Astrocyte (in vitro differentiated cells and primary cell): ENCODE data around the gene PLSCR3. TPM values are rescaled to one million over a fixed set of nuclear protein-coding genes. Genes with fewer than 3 reads are reported as not detected.

Experiments used
- DNase-seq: peaks from one replicate; pipeline ENCODE4 v3.0.0-alpha.2; 2010; ENCODE audit warnings: low read depth
- FAIRE-seq: peaks from 2 replicates; lab custom pipeline; 2011; peaks lifted over from hg19 to GRCh38; lab: Jason Lieb, UNC
- H2AFZ ChIP-seq: 2 replicates; pipeline ENCODE4 v1.6.0; 2012; ENCODE audit warnings: low read depth, low read length, inconsistent platforms
- H3K27ac ChIP-seq: 2 replicates; pipeline ENCODE4 v1.5.1; 2011; ENCODE audit warnings: low read depth, low read length, inconsistent platforms
- H3K27me3 ChIP-seq: 2 replicates; pipeline ENCODE4 v1.6.0; 2011; ENCODE audit warnings: low read length, inconsistent platforms; ENCODE audit not compliant: insufficient read depth
- H3K36me3 ChIP-seq: 2 replicates; pipeline ENCODE4 v1.5.1; 2011; ENCODE audit warnings: low read length, inconsistent platforms; ENCODE audit not compliant: insufficient read depth
- H3K4me1 ChIP-seq: 2 replicates; pipeline ENCODE4 v1.5.1; 2011; ENCODE audit warnings: low read length, inconsistent platforms; ENCODE audit not compliant: insufficient read depth
- H3K4me2 ChIP-seq: 2 replicates; pipeline ENCODE4 v1.6.0; 2012; ENCODE audit warnings: low read length, inconsistent platforms
- H3K4me3 ChIP-seq: 2 replicates; pipeline ENCODE4 v1.5.1; 2011; ENCODE audit warnings: low read depth, mild to moderate bottlenecking, low read length, inconsistent platforms; ENCODE audit not compliant: insufficient read depth
- H3K79me2 ChIP-seq: 2 replicates; pipeline ENCODE4 v1.6.0; 2012; ENCODE audit warnings: mild to moderate bottlenecking, low read length, inconsistent platforms; ENCODE audit not compliant: insufficient read depth
- H3K9ac ChIP-seq: 2 replicates; pipeline ENCODE4 v1.6.0; 2012; ENCODE audit warnings: mild to moderate bottlenecking, low read length, inconsistent platforms
- H3K9me3 ChIP-seq: 2 replicates; pipeline ENCODE4 v1.5.1; 2012; ENCODE audit warnings: low read depth, mild to moderate bottlenecking, low read length, inconsistent platforms; ENCODE audit not compliant: insufficient read depth
- H4K20me1 ChIP-seq: 2 replicates; pipeline ENCODE4 v1.6.0; 2012; ENCODE audit warnings: low read length, inconsistent platforms; ENCODE audit not compliant: insufficient read depth
- H3K27ac Mint-ChIP-seq: one replicate; pipeline ENCODE4 v1.8.0; 2021; ENCODE audit warnings: mild to moderate bottlenecking, mixed read lengths; ENCODE audit not compliant: unreplicated experiment
- H3K27me3 Mint-ChIP-seq: one replicate; pipeline ENCODE4 v1.8.0; 2021; ENCODE audit warnings: low read depth, mixed read lengths; ENCODE audit not compliant: unreplicated experiment
- H3K36me3 Mint-ChIP-seq: one replicate; pipeline ENCODE4 v1.8.0; 2021; ENCODE audit warnings: low read depth, mixed read lengths; ENCODE audit not compliant: unreplicated experiment
- H3K4me1 Mint-ChIP-seq: one replicate; pipeline ENCODE4 v1.8.0; 2021; ENCODE audit warnings: low read depth, mixed read lengths; ENCODE audit not compliant: unreplicated experiment
- H3K4me3 Mint-ChIP-seq: one replicate; pipeline ENCODE4 v1.8.0; 2021; ENCODE audit warnings: mild to moderate bottlenecking, moderate library complexity, mixed read lengths; ENCODE audit not compliant: unreplicated experiment
- H3K9me3 Mint-ChIP-seq: one replicate; pipeline ENCODE4 v1.8.0; 2021; ENCODE audit warnings: mild to moderate bottlenecking, mixed read lengths; ENCODE audit not compliant: unreplicated experiment
- CTCF ChIP-seq: IDR thresholded peaks from 2 replicates; pipeline ENCODE4 v1.5.1; 2011; ENCODE audit warnings: low read depth, mild to moderate bottlenecking, inconsistent platforms, low read length, moderate library complexity; ENCODE audit not compliant: insufficient read depth
- EZH2 ChIP-seq: IDR thresholded peaks from 2 replicates; pipeline ENCODE4 v1.6.1; 2012; ENCODE audit warnings: mild to moderate bottlenecking, low read length, inconsistent platforms; ENCODE audit not compliant: insufficient read depth
- total RNA-seq: library from RNA; stranded (reverse); gene quantifications from 2 replicates; pipeline ENCODE4 v1.2.1, GENCODE V29; 2021

Gene PLSCR3
- total RNA-seq, 1 donor from 2014 or later = 67.6 TPM

GRCh38 chr17:7346761-7347614, 47.3 kb downstream of the PLSCR3 start:
- H3K9ac ChIP-seq = no peak overlapping the region
- H3K79me2 ChIP-seq = peaks cover 7% of the 10 kb centered on the region
- H3K36me3 ChIP-seq = no peaks in the 10 kb centered on the region
- H3K27me3 ChIP-seq = no peaks in the 10 kb centered on the region
- H3K4me1 Mint-ChIP-seq = peaks cover 7% of the 10 kb centered on the region
- peaks cover 4% of the 10 kb centered on the region for H4K20me1 ChIP-seq
- no peak for TF ChIP-seq CTCF
- TF ChIP-seq EZH2 = no peak
- peaks cover 6% of the 10 kb centered on the region for H3K4me1 ChIP-seq
- DNase-seq = no peak
- no peak overlapping the region for H3K4me3 Mint-ChIP-seq
- H3K27me3 Mint-ChIP-seq = peaks cover 3% of the 10 kb centered on the region
- no peaks in the 10 kb centered on the region for H3K9me3 Mint-ChIP-seq
- H3K9me3 ChIP-seq = no peaks in the 10 kb centered on the region
- H3K27ac ChIP-seq = no peak overlapping the region
- no peak for FAIRE-seq
- H3K27ac Mint-ChIP-seq = no peak overlapping the region
- H3K36me3 Mint-ChIP-seq = no peaks in the 10 kb centered on the region
- H3K4me2 ChIP-seq = no peak overlapping the region
- no peak overlapping the region for H3K4me3 ChIP-seq
- H2AFZ ChIP-seq = no peak overlapping the region

DNA sequence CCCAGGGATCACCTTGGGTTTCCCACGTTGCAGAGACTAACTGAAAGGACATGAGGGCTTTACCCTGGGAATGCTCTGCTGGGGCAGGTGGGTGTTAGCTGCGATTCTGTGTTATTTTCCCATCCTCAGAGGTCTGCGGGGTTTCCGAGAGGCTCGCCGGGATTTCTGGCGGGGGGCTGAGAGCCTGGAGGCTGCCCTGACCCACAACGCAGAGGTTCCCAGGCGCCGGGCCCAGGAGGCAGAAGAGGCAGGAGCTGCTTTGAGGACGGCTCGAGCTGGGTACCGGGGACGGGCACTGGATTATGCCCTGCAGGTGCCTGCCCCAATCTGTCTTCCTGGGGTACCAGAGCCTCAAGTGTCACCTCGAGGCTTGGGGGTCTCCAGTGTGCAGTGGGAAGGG, 51.1 kb downstream of the PLSCR3 start:
- H3K27ac Mint-ChIP-seq = no peak overlapping the region
- FAIRE-seq = no peak

More for the DNA sequence above, 51.1 kb downstream of the PLSCR3 start:
- Mint-ChIP-seq H3K4me3 (no peak overlapping the region), H3K9me3 (no peaks in the 10 kb centered on the region), H3K27me3 (peaks cover 6% of the 10 kb centered on the region), H3K36me3 (no peaks in the 10 kb centered on the region), H3K4me1 (peaks cover 2% of the 10 kb centered on the region)
- H3K4me2 ChIP-seq = no peak overlapping the region
- H3K9ac ChIP-seq = no peak overlapping the region
- no peaks in the 10 kb centered on the region for H3K27me3 ChIP-seq
- H3K79me2 ChIP-seq = no peaks in the 10 kb centered on the region
- H3K4me1 ChIP-seq = no peaks in the 10 kb centered on the region
- no peaks in the 10 kb centered on the region for H4K20me1 ChIP-seq
- no peaks in the 10 kb centered on the region for H3K36me3 ChIP-seq
- no peak overlapping the region for H3K4me3 ChIP-seq
- no peak for TF ChIP-seq EZH2
- no peak for TF ChIP-seq CTCF
- no peaks in the 10 kb centered on the region for H3K9me3 ChIP-seq
- no peak for DNase-seq
- H3K27ac ChIP-seq = no peak overlapping the region
- no peak overlapping the region for H2AFZ ChIP-seq
